ENCODE measurements around the gene ANO6.

DNA sequence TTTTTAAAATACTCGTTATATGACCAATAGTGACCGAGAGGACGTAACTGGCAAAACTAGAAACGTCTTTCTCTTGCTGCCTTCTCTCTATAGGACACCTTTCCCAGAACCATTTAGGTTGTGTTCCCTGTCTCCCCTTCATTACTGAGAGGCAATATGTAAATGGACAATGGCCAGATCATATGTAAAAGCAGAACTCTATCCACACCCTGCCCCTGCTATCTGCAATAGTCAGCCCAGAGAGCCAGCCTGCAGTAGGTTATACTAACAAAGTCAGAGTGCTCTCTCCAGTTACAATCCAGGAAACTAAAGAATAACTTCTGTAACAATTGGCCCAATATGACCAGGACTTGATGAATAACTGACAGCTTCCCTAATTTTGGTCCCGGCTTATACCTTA is 216.8 kb downstream of the ANO6 start:
- TF ChIP-seq EZH2 (IDR thresholded peaks at IDR 0.05; ENCODE audit: borderline replicate concordance, low read length) = no peak
- TF ChIP-seq, protein P1, sequence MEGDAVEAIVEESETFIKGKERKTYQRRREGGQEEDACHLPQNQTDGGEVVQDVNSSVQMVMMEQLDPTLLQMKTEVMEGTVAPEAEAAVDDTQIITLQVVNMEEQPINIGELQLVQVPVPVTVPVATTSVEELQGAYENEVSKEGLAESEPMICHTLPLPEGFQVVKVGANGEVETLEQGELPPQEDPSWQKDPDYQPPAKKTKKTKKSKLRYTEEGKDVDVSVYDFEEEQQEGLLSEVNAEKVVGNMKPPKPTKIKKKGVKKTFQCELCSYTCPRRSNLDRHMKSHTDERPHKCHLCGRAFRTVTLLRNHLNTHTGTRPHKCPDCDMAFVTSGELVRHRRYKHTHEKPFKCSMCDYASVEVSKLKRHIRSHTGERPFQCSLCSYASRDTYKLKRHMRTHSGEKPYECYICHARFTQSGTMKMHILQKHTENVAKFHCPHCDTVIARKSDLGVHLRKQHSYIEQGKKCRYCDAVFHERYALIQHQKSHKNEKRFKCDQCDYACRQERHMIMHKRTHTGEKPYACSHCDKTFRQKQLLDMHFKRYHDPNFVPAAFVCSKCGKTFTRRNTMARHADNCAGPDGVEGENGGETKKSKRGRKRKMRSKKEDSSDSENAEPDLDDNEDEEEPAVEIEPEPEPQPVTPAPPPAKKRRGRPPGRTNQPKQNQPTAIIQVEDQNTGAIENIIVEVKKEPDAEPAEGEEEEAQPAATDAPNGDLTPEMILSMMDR (conservative IDR thresholded peaks at IDR 0.05 in 1 of 2, IDR thresholded peaks at IDR 0.05 in 1 of 2; ENCODE audit: extremely low read depth in 1 of 2, insufficient read depth in 1 of 2, low read depth in 1 of 2, low read length in 2 of 2) = no peak

Measured in mammary epithelial cell (primary cell).